ENCODE measurements around the gene ERCC4. TPM values are rescaled to one million over a fixed set of nuclear protein-coding genes. Genes with fewer than 3 reads are reported as not detected.

Gene ERCC4
- total RNA-seq, 4 donors from 2014 or later, result 5.3 to 22.6 (median 15.9) TPM

DNA sequence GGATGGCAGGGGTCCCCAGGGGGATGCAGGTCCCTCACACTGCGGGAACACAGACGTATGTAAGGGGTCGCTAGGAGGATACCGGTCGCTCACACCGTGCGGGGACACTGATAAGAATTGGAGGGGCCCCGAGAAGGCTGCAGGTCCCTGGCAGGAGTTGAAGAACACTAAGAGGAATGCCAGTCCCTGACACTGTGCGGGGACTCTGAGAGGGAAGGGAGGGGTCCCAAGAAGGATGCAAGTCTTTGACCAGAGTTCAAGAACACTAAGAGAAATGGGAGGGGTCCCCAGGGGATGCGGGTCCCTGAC, 510 bp downstream of the ERCC4 start:
- peak overlapping the region; percentile 85 to 97 for H3K4me3 ChIP-seq
- intact Hi-C loops (cut with DNase I; ENCODE audit: low total_unique reads), result no loop called here
- H3K4me1 ChIP-seq, result peaks cover 0 to 3% of the 10 kb centered on the region in 2 donors
- peak overlapping the region; percentile 71 to 84 for H3K27ac ChIP-seq
- DNase-seq, result no peak
- H3K27me3 ChIP-seq, result no peaks in the 10 kb centered on the region
- no peak for TF ChIP-seq POLR2A (IDR thresholded peaks at IDR 0.05)
- TF ChIP-seq, protein P1, sequence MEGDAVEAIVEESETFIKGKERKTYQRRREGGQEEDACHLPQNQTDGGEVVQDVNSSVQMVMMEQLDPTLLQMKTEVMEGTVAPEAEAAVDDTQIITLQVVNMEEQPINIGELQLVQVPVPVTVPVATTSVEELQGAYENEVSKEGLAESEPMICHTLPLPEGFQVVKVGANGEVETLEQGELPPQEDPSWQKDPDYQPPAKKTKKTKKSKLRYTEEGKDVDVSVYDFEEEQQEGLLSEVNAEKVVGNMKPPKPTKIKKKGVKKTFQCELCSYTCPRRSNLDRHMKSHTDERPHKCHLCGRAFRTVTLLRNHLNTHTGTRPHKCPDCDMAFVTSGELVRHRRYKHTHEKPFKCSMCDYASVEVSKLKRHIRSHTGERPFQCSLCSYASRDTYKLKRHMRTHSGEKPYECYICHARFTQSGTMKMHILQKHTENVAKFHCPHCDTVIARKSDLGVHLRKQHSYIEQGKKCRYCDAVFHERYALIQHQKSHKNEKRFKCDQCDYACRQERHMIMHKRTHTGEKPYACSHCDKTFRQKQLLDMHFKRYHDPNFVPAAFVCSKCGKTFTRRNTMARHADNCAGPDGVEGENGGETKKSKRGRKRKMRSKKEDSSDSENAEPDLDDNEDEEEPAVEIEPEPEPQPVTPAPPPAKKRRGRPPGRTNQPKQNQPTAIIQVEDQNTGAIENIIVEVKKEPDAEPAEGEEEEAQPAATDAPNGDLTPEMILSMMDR (IDR thresholded peaks at IDR 0.05), result no peak
- H3K36me3 ChIP-seq, result no peaks in the 10 kb centered on the region
- H3K9me3 ChIP-seq, result no peaks in the 10 kb centered on the region

DNA sequence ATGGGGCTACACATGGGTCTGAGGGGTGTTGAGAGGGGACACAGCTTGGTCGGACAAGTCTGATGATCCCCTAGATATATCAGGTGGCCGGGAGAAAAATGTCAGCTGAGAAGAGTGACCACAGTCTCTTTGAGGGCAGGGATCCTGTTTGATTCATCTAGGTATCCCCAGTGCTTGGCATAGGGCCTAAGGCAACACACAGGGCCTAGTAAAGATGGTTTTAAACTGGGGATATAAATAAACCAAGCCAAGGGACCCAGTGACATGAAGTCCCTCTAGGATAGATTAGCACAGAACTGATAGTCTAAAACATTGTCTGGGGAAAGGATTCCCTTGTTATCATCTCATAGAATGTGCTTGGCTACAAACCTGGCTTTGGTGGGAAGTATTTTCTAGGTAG, 1.4 kb downstream of the ERCC4 start:
- H3K9me3 ChIP-seq, result no peaks in the 10 kb centered on the region
- no peak for TF ChIP-seq POLR2A (IDR thresholded peaks at IDR 0.05)
- TF ChIP-seq, protein P1 (IDR thresholded peaks at IDR 0.05), result no peak
- H3K27ac ChIP-seq, result no peak overlapping the region
- intact Hi-C loops (cut with DNase I; ENCODE audit: low total_unique reads), result no loop called here
- H3K27me3 ChIP-seq, result no peaks in the 10 kb centered on the region
- no peak overlapping the region for H3K4me3 ChIP-seq
- peaks cover 0 to 3% of the 10 kb centered on the region in 2 donors for H3K4me1 ChIP-seq
- H3K36me3 ChIP-seq, result no peaks in the 10 kb centered on the region
- DNase-seq, result no peak

DNA sequence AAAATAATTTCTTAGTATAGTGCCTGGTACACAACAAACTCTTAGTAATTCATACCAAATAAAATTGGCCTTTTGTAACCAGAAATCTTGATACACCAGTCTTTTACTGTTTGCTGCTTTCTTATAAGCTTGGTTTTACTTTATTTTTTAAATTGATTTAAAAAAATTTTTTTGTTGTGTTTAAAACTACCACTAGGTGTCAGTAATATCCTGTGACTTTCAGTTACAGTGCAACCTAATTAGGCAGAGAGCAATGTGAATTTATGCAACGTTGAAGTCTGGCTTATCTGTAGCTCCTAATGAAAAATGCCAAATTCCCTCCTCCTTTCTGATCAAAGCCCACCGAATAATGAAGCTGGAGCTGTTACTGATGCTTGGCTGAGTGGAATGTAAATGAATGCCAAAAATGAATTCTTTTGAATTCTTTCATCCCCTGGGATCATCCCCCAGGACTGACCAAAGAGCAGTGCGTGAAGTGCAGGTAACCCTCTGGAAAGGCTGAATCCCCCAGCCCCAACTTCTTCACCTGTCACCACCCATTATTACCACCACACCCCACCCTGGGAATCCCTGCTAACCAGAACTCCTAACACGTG, 3.8 kb downstream of the ERCC4 start:
- no peak overlapping the region for H3K27ac ChIP-seq
- peaks cover 0 to 3% of the 10 kb centered on the region in 2 donors for H3K4me1 ChIP-seq
- no peaks in the 10 kb centered on the region for H3K36me3 ChIP-seq
- no peak for DNase-seq
- no peaks in the 10 kb centered on the region for H3K9me3 ChIP-seq
- intact Hi-C loops (cut with DNase I; ENCODE audit: low total_unique reads), result no loop called here
- TF ChIP-seq, protein P1 (IDR thresholded peaks at IDR 0.05), result peak; percentile 66 to 80 (median 67)
- no peak for TF ChIP-seq POLR2A (IDR thresholded peaks at IDR 0.05)
- H3K4me3 ChIP-seq, result no peak overlapping the region
- no peaks in the 10 kb centered on the region for H3K27me3 ChIP-seq

DNA sequence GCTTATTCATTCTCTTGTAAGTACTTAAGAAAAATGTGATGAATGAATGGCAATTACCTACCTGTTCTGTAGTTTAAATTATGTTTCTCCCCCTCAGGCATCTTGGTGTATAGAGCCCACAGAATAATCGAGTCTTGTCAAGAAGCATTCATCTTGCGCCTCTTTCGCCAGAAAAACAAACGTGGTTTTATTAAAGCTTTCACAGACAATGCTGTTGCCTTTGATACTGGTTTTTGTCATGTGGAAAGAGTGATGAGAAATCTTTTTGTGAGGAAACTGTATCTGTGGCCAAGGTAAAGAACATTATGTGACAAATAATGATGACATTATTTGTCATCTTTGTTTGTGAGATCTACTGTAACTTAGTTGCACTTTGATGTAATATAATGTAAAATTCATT, 6.5 kb downstream of the ERCC4 start:
- H3K27ac ChIP-seq, result no peak overlapping the region
- no peaks in the 10 kb centered on the region for H3K4me1 ChIP-seq
- no peaks in the 10 kb centered on the region for H3K9me3 ChIP-seq
- no peaks in the 10 kb centered on the region for H3K36me3 ChIP-seq
- no peak overlapping the region for H3K4me3 ChIP-seq
- no peak for DNase-seq
- TF ChIP-seq POLR2A (IDR thresholded peaks at IDR 0.05), result no peak
- TF ChIP-seq, protein P1 (IDR thresholded peaks at IDR 0.05), result no peak
- intact Hi-C loops (cut with DNase I; ENCODE audit: low total_unique reads), result no loop called here
- no peaks in the 10 kb centered on the region for H3K27me3 ChIP-seq

DNA sequence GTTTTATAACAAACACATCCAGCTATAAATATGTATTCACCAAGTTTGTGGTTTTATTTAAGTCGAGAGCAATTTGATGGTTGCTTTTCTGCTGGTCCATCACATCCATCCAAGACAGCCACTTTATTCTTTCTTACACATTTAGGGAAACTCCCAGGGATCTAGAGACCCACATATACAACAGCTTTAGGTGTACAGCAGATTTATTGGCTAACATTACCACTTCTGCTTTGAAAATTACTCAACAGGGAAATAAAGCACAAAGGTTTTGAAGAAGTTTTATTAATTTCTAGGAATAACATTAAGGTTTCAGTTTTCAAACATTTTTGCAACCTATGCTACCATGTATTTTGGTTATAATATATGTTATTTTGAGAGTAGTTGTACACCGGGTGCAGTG, 6.9 kb downstream of the ERCC4 start:
- Histone ChIP-seq H3K27me3 (no peaks in the 10 kb centered on the region), H3K9me3 (no peaks in the 10 kb centered on the region), H3K4me1 (no peaks in the 10 kb centered on the region), H3K36me3 (no peaks in the 10 kb centered on the region), H3K4me3 (no peak overlapping the region), H3K27ac (no peak overlapping the region)
- TF ChIP-seq POLR2A (IDR thresholded peaks at IDR 0.05), result no peak
- TF ChIP-seq, protein P1 (IDR thresholded peaks at IDR 0.05), result no peak
- DNase-seq, result no peak
- intact Hi-C loops (cut with DNase I; ENCODE audit: low total_unique reads), result no loop called here
